Endodermal cell (in vitro differentiated cells): ENCODE data around the gene LIMS2. TPM values are rescaled to one million over a fixed set of nuclear protein-coding genes. Genes with fewer than 3 reads are reported as not detected.

ENCODE experiments used
- DNase-seq: peaks from one replicate; pipeline ENCODE4 v3.0.0-alpha.2; 2017
- H3K27ac ChIP-seq: 2 replicates; pipeline ENCODE4 v1.5.1; 2013; ENCODE audit warnings: mild to moderate bottlenecking, low read depth, low read length, moderate library complexity
- H3K27me3 ChIP-seq: 2 replicates; pipeline ENCODE4 v1.6.1; 2013; ENCODE audit warnings: mild to moderate bottlenecking, low read length, moderate library complexity; ENCODE audit not compliant: insufficient read depth, control insufficient read depth, poor library complexity, severe bottlenecking
- H3K36me3 ChIP-seq: 2 replicates; pipeline ENCODE4 v1.7.0; 2013; ENCODE audit warnings: mild to moderate bottlenecking, low read length, moderate library complexity; ENCODE audit not compliant: control insufficient read depth, insufficient read depth
- H3K4me1 ChIP-seq: one replicate; pipeline ENCODE4 v1.7.0; 2013; ENCODE audit warnings: low read length; ENCODE audit not compliant: control insufficient read depth, insufficient read depth
- H3K4me3 ChIP-seq: 2 replicates; pipeline ENCODE4 v1.5.1; 2013; ENCODE audit warnings: mild to moderate bottlenecking, low read length, moderate library complexity
- H3K9ac ChIP-seq: 2 replicates; pipeline ENCODE4 v1.6.1; 2013; ENCODE audit warnings: mild to moderate bottlenecking, low read length, moderate library complexity; ENCODE audit not compliant: poor library complexity, severe bottlenecking; ENCODE audit errors: extremely low read depth
- H3K9me3 ChIP-seq: 2 replicates; pipeline ENCODE4 v1.6.1; 2013; ENCODE audit warnings: mild to moderate bottlenecking, low read length, moderate library complexity; ENCODE audit not compliant: control insufficient read depth
- H3K27ac Mint-ChIP-seq: 2 replicates; pipeline ENCODE4 v1.8.0; 2020; ENCODE audit warnings: mixed read lengths
- H3K27me3 Mint-ChIP-seq: 2 replicates; pipeline ENCODE4 v1.8.0; 2021; ENCODE audit warnings: mild to moderate bottlenecking, mixed read lengths; ENCODE audit not compliant: insufficient read depth
- H3K36me3 Mint-ChIP-seq: 2 replicates; pipeline ENCODE4 v1.8.0; 2020; ENCODE audit warnings: low read depth, mixed read lengths
- H3K4me1 Mint-ChIP-seq: 2 replicates; pipeline ENCODE4 v1.8.0; 2020; ENCODE audit warnings: mixed read lengths
- H3K4me3 Mint-ChIP-seq: 2 replicates; pipeline ENCODE4 v1.8.0; 2020; ENCODE audit warnings: mild to moderate bottlenecking, moderate library complexity, mixed read lengths
- H3K9me3 Mint-ChIP-seq: 2 replicates; pipeline ENCODE4 v1.8.0; 2020; ENCODE audit warnings: mild to moderate bottlenecking, mixed read lengths
- WGBS, 2 experiments: methylation state at CpG; one replicate each; pipeline versions ENCODE4 v1.1.5 to v1.1.7; 2013; ENCODE audit warnings: missing lambda C conversion rate in 2 of 2, mixed read lengths in 1 of 2; ENCODE audit not compliant: insufficient coverage in 1 of 2, insufficient read length in 1 of 2; 5-methylcytosine and 5-hydroxymethylcytosine counted together
- total RNA-seq, 2 donors: library from RNA; stranded (reverse); fragmentation: NEBNext Ultra II Directional in 1 of 2; extraction: Animal tissue kit (Norgen Biotek cat#: 25700) in 1 of 2; gene quantifications; 2 replicates in 1 of 2; 3 replicates in 1 of 2; pipeline ENCODE4 v1.2.1, GENCODE V29; 2021
- TF ChIP-seq, protein P1 (sequence below): fragments of 200-600 bp; sonication (generic); conservative IDR thresholded peaks from 2 replicates; pipeline ENCODE4 v1.5.0; 2021; ENCODE audit warnings: antibody characterized with exemption, mild to moderate bottlenecking

The LIMS2 gene
- total RNA-seq, 2 donors from 2014 or later: 3.9 to 9.8 TPM

DNA sequence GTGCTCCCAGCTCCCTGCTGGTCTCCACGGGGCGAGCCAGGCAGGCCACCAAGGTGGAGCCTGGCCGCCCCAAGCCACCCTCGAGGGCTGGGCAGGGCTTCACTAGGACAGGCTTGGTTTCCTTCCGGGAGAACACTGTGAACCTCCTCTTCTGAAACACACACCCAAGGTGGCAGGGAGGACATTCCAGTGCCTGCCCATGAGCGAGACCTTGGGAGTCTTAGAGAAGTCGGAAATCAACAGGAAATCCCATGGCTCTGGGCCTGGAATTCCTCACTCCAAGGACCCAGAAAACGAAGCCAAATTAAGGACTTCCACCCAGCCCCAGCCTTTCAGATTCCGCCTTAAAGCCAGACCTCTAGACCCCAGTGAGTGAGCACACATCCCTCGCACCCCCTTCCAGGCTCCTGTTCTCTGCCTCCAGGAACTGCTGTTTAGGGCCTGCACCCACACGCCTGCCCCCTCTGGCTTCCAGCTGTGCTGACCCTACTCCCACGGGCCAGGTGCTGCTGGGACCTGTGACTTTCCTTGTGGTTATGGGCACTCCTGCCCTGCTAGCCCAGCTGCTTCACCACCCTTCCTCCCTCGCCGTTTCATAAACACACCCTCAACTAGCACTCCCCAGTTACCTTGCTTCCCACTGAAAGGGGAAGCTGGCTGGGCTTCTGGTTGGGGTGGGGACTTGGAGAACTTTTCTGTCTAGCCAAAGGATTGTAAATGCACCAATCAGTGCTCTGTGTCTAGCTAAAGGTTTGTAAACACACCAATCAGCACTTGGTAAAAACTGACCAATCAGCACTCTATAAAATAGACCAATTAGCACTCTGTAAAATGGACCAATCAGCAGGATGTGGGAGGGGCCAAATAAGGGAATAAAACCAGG, 15.7 kb downstream of the LIMS2 start:
- H3K9me3 Mint-ChIP-seq: peaks cover 4% of the 10 kb centered on the region
- Histone ChIP-seq H3K9me3 (peaks cover 6% of the 10 kb centered on the region), H3K27me3 (peaks cover 9% of the 10 kb centered on the region), H3K36me3 (peaks cover 5% of the 10 kb centered on the region), H3K4me3 (no peak overlapping the region), H3K9ac (no peak overlapping the region), H3K4me1 (peaks cover 2% of the 10 kb centered on the region), H3K27ac (no peak overlapping the region)
- WGBS, 2 experiments: 94 to 96% methylated on average over 4 to 14 of the region's 14 CpGs
- peaks cover 4% of the 10 kb centered on the region for H3K36me3 Mint-ChIP-seq
- no peak overlapping the region for H3K4me3 Mint-ChIP-seq
- no peak for DNase-seq
- no peak overlapping the region for H3K27ac Mint-ChIP-seq
- TF ChIP-seq, protein P1, sequence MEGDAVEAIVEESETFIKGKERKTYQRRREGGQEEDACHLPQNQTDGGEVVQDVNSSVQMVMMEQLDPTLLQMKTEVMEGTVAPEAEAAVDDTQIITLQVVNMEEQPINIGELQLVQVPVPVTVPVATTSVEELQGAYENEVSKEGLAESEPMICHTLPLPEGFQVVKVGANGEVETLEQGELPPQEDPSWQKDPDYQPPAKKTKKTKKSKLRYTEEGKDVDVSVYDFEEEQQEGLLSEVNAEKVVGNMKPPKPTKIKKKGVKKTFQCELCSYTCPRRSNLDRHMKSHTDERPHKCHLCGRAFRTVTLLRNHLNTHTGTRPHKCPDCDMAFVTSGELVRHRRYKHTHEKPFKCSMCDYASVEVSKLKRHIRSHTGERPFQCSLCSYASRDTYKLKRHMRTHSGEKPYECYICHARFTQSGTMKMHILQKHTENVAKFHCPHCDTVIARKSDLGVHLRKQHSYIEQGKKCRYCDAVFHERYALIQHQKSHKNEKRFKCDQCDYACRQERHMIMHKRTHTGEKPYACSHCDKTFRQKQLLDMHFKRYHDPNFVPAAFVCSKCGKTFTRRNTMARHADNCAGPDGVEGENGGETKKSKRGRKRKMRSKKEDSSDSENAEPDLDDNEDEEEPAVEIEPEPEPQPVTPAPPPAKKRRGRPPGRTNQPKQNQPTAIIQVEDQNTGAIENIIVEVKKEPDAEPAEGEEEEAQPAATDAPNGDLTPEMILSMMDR: no peak
- peaks cover 16% of the 10 kb centered on the region for H3K27me3 Mint-ChIP-seq
- peaks cover 16% of the 10 kb centered on the region for H3K4me1 Mint-ChIP-seq

DNA sequence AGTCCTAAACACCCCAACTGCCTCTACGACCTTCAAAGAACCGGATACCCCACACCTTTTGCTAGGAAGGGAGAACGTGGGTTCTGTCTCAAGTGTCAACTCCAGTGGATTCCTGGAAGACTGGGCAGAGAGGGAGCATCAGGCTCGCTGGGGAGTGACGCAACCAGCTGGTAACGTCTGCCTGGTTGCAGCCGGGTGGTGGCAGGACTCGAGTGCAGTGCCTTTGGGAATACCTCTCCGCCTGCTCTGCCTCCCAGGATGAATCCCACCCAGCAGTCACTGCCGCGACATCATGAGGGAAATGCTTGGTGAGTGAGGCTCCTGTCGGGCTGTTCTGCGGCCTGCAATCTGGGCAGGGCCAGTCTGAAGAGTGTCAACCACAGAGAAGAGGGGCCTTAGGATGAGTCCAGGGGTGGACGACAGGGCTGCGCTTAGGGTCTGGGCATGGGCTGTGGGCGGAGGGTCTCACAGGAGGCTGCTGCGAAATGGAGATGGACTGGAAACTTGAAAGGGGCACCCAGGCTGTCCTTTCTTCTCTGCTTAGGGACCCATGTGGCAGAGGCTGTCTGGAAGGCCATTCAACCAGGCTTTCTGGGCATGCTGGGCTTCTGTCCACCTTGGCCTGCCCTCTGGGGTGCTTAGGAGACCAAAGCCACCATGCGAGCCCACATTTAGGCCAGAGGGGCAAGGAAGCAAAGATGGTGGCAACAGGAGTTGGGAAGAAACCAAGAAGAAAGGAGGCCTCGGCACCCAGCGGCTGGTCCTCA, 16.5 kb downstream of the LIMS2 start:
- no peak overlapping the region for H3K27ac ChIP-seq
- WGBS, 2 experiments: 92 to 96% methylated on average over 16 to 20 of the region's 20 CpGs
- no peaks in the 10 kb centered on the region for H3K4me1 ChIP-seq
- DNase-seq: no peak
- Mint-ChIP-seq H3K4me3 (no peak overlapping the region), H3K27me3 (peaks cover 11% of the 10 kb centered on the region), H3K36me3 (peaks cover 4% of the 10 kb centered on the region), H3K4me1 (peaks cover 15% of the 10 kb centered on the region), H3K9me3 (peaks cover 4% of the 10 kb centered on the region), H3K27ac (no peak overlapping the region)
- no peak overlapping the region for H3K4me3 ChIP-seq
- peaks cover 5% of the 10 kb centered on the region for H3K36me3 ChIP-seq
- TF ChIP-seq, protein P1: no peak
- H3K9me3 ChIP-seq: peaks cover 6% of the 10 kb centered on the region
- peaks cover 4% of the 10 kb centered on the region for H3K27me3 ChIP-seq
- no peak overlapping the region for H3K9ac ChIP-seq

- peaks cover 4% of the 10 kb centered on the region for H3K9me3 Mint-ChIP-seq
- H3K36me3 Mint-ChIP-seq: peaks cover 4% of the 10 kb centered on the region
- Histone ChIP-seq H3K4me3 (no peak overlapping the region), H3K9me3 (peaks cover 6% of the 10 kb centered on the region), H3K27me3 (no peaks in the 10 kb centered on the region), H3K36me3 (peaks cover 5% of the 10 kb centered on the region), H3K4me1 (no peaks in the 10 kb centered on the region), H3K27ac (no peak overlapping the region), H3K9ac (no peak overlapping the region)
- H3K27ac Mint-ChIP-seq: no peak overlapping the region
- TF ChIP-seq, protein P1: no peak
- WGBS, 2 experiments: 94 to 100% methylated on average over 1 to 6 of the region's 6 CpGs
- H3K4me3 Mint-ChIP-seq: no peak overlapping the region
- DNase-seq: no peak
- peaks cover 4% of the 10 kb centered on the region for H3K27me3 Mint-ChIP-seq
- peaks cover 11% of the 10 kb centered on the region for H3K4me1 Mint-ChIP-seq
Observed at GRCh38 chr2:127658146-127658545, 17.2 kb downstream of the LIMS2 start.
